ENCODE data around the gene NRCAM. TPM values are rescaled to one million over a fixed set of nuclear protein-coding genes. Genes with fewer than 3 reads are reported as not detected.

NRCAM gene
- total and polyA plus RNA-seq, 4 donors: 0.17 to 3.2 (median 0.64) TPM

GRCh38 chr7:108327353-108327752 is 128.9 kb downstream of the NRCAM start:
- no peak for DNase-seq (ENCODE audit: low spot score)
- no peak overlapping the region for H3K9ac ChIP-seq (ENCODE audit: low read depth in 1 of 2, low read length in 2 of 2)
- no peaks in the 10 kb centered on the region for H3K4me1 ChIP-seq (ENCODE audit: control insufficient read depth in 4 of 4, insufficient read depth in 4 of 4, low read length in 3 of 4)
- H3K27ac ChIP-seq (ENCODE audit: low read depth in 1 of 2, low read length in 2 of 2): no peak overlapping the region
- no peaks in the 10 kb centered on the region for H3K27me3 ChIP-seq (ENCODE audit: control insufficient read depth in 4 of 4, insufficient read depth in 4 of 4, low read length in 3 of 4)
- H3K4me3 ChIP-seq (ENCODE audit: low read depth in 1 of 3, low read length in 3 of 3): no peak overlapping the region
- no peaks in the 10 kb centered on the region for H3K9me3 ChIP-seq (ENCODE audit: control insufficient read depth in 4 of 4, low read length in 3 of 4)
- H3K36me3 ChIP-seq (ENCODE audit: control insufficient read depth in 4 of 4, insufficient read depth in 3 of 4, low read depth in 1 of 4, low read length in 3 of 4): no peaks in the 10 kb centered on the region
- TF ChIP-seq MAX (IDR thresholded peaks at IDR 0.05) (no peak), FOXA2 (IDR thresholded peaks at IDR 0.05) (no peak), TAF1 (conservative IDR thresholded peaks at IDR 0.05) (no peak), SP1 (IDR thresholded peaks at IDR 0.05) (no peak), ATF3 (IDR thresholded peaks at IDR 0.05) (no peak), JUND (IDR thresholded peaks at IDR 0.05) (no peak), NR2F2 (IDR thresholded peaks at IDR 0.05) (no peak), EGR1 (IDR thresholded peaks at IDR 0.05; ENCODE audit: low read depth in 2 of 2) (no peak), REST (IDR thresholded peaks at IDR 0.05) (no peak), RAD21 (IDR thresholded peaks at IDR 0.05) (no peak), GABPA (IDR thresholded peaks at IDR 0.05 in 1 of 2, conservative IDR thresholded peaks at IDR 0.05 in 1 of 2) (no peak), RXRA (IDR thresholded peaks at IDR 0.05) (no peak), ZBTB33 (IDR thresholded peaks at IDR 0.05) (no peak), FOXA1 (IDR thresholded peaks at IDR 0.05) (no peak), YY1 (IDR thresholded peaks at IDR 0.05) (no peak)

- H3K27me3 ChIP-seq (ENCODE audit: control insufficient read depth in 4 of 4, insufficient read depth in 4 of 4, low read length in 3 of 4): no peaks in the 10 kb centered on the region
- no peak overlapping the region for H3K4me3 ChIP-seq (ENCODE audit: low read depth in 1 of 3, low read length in 3 of 3)
- no peaks in the 10 kb centered on the region for H3K36me3 ChIP-seq (ENCODE audit: control insufficient read depth in 4 of 4, insufficient read depth in 3 of 4, low read depth in 1 of 4, low read length in 3 of 4)
- no peaks in the 10 kb centered on the region for H3K9me3 ChIP-seq (ENCODE audit: control insufficient read depth in 4 of 4, low read length in 3 of 4)
- TF ChIP-seq JUND (IDR thresholded peaks at IDR 0.05) (no peak), CTCF (IDR thresholded peaks at IDR 0.05; ENCODE audit: low read depth, low read length, missing input control) (no peak), ATF3 (IDR thresholded peaks at IDR 0.05) (no peak), TAF1 (conservative IDR thresholded peaks at IDR 0.05) (no peak), NR2F2 (IDR thresholded peaks at IDR 0.05) (no peak), MAX (IDR thresholded peaks at IDR 0.05) (no peak), RAD21 (IDR thresholded peaks at IDR 0.05) (no peak)
- no peak overlapping the region for H3K27ac ChIP-seq (ENCODE audit: low read depth in 1 of 2, low read length in 2 of 2)
- WGBS: 83% methylated on average over 2 of the region's 2 CpGs
- no peaks in the 10 kb centered on the region for H3K4me1 ChIP-seq (ENCODE audit: control insufficient read depth in 4 of 4, insufficient read depth in 4 of 4, low read length in 3 of 4)
- H3K9ac ChIP-seq (ENCODE audit: low read depth in 1 of 2, low read length in 2 of 2): no peak overlapping the region
- DNase-seq (ENCODE audit: low spot score): no peak
These were observed 129.3 kb downstream of the NRCAM start for GRCh38 chr7:108326938-108327337.

Measured in liver (tissue), 9 donors.